Measurements from ENCODE around the gene PTPN6. TPM values are rescaled to one million over a fixed set of nuclear protein-coding genes. Genes with fewer than 3 reads are reported as not detected.

The PTPN6 gene
- polyA plus RNA-seq, 1 experiment: 0.10 TPM

DNA sequence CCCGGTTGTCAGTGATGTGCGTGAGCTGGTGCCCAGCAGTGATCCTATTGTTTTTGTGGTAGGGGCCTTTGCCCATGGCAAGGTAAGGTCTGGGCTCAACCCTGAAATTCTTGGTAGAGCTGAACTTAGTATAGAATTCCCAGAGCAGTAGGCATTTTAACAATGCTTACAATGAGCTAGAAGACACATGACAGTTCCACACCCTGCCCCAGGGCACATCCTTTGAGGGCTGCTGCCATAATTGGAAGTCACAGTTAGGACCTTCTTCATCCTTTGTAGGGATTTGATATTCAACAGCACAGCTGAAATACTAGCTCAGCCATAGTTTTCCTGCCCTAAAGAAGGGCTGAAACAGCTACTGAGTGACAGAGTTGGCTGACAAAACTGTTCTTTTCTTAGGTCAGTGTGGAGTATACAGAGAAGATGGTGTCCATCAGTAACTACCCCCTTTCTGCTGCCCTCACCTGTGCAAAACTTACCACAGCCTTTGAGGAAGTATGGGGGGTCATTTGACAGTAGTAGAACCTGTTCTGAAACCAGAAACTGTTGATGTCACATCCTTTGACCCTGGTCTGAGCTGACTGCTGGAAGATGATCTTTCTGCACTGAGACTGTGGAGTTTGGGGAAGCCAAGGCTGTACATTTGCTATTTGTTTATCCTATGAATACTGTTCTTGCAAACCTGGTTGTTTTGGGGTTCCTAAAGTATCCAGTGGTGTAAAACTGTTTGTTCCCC is 24.3 kb downstream of the PTPN6 start:
- DNase-seq (ENCODE audit: low read depth, low spot score): no peak
- no peak for TF ChIP-seq CTCF (IDR thresholded peaks at IDR 0.05; ENCODE audit: low read depth, low read length)
- CTCF ChIA-PET: interaction anchor here (0.6 to 2.9 kb wide), 3 partner anchors 11 to 169 kb away, joined by 3 to 8 read pairs (median 5); no protein-coding TSS in a partner anchor

GRCh38 chr12:6977653-6978052 is 26.5 kb downstream of the PTPN6 start:
- Histone ChIP-seq H3K27me3 (ENCODE audit: control insufficient read depth, insufficient read depth, low read length) (no peaks in the 10 kb centered on the region), H3K4me3 (ENCODE audit: low read depth, low read length) (no peak overlapping the region), H3K9me3 (ENCODE audit: control insufficient read depth, insufficient read depth, low read length) (no peaks in the 10 kb centered on the region), H3K27ac (ENCODE audit: low read depth, low read length) (no peak overlapping the region)
- CTCF ChIA-PET: no interaction called here
- no peak for TF ChIP-seq CTCF (IDR thresholded peaks at IDR 0.05; ENCODE audit: low read depth, low read length)
- DNase-seq (ENCODE audit: low read depth, low spot score): no peak
- POLR2A ChIA-PET: interaction anchor here (0.6 to 0.7 kb wide), 2 partner anchors 55 to 93 kb away, joined by 3 read pairs; no protein-coding TSS in a partner anchor

More for the DNA sequence above, 24.3 kb downstream of the PTPN6 start:
- no peaks in the 10 kb centered on the region for H3K27me3 ChIP-seq (ENCODE audit: control insufficient read depth, insufficient read depth, low read length)
- no peak overlapping the region for H3K27ac ChIP-seq (ENCODE audit: low read depth, low read length)
- no peaks in the 10 kb centered on the region; the same call in 1 of the 2 replicates for H3K9me3 ChIP-seq (ENCODE audit: control insufficient read depth, insufficient read depth, low read length)
- no peak overlapping the region for H3K4me3 ChIP-seq (ENCODE audit: low read depth, low read length)
- POLR2A ChIA-PET: no interaction called here

DNA sequence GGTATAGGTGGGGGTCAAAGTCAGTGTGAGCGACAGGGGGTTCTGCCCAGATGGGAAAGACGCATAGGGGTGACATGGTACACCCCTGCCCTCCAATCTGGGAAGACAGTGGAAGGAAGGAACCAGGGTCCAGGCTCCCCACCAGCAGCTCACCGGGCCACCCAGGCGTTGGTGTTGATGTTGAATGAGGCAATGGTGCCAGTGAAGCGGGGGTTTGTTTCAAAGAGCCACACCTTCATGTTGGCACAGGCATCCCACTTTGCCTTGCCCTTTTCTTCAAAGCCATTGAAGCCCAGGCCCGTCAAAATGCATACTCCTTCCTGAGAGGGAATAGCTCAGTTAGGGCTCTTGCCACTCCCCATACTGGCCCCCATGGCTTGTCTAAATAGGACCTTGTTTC is 27.0 kb downstream of the PTPN6 start:
- no peak overlapping the region for H3K27ac ChIP-seq (ENCODE audit: low read depth, low read length)
- no peak for TF ChIP-seq CTCF (IDR thresholded peaks at IDR 0.05; ENCODE audit: low read depth, low read length)
- no peak for DNase-seq (ENCODE audit: low read depth, low spot score)
- ChIA-PET CTCF (no interaction called here), POLR2A (interaction anchor here (0.6 to 0.7 kb wide), 2 partner anchors 54 to 93 kb away, joined by 3 read pairs; no protein-coding TSS in a partner anchor)
- H3K9me3 ChIP-seq (ENCODE audit: control insufficient read depth, insufficient read depth, low read length): no peaks in the 10 kb centered on the region
- no peak overlapping the region for H3K4me3 ChIP-seq (ENCODE audit: low read depth, low read length)
- H3K27me3 ChIP-seq (ENCODE audit: control insufficient read depth, insufficient read depth, low read length): no peaks in the 10 kb centered on the region

- Histone ChIP-seq H3K27me3 (ENCODE audit: control insufficient read depth, insufficient read depth, low read length) (no peaks in the 10 kb centered on the region), H3K9me3 (ENCODE audit: control insufficient read depth, insufficient read depth, low read length) (no peaks in the 10 kb centered on the region), H3K27ac (ENCODE audit: low read depth, low read length) (no peak overlapping the region), H3K4me3 (ENCODE audit: low read depth, low read length) (no peak overlapping the region)
- POLR2A ChIA-PET: no interaction called here
- CTCF ChIA-PET: interaction anchor here (1.0 kb wide), 1 partner anchor 135 kb away, joined by 3 read pairs; no protein-coding TSS in a partner anchor
- TF ChIP-seq CTCF (IDR thresholded peaks at IDR 0.05; ENCODE audit: low read depth, low read length): no peak
- no peak for DNase-seq (ENCODE audit: low read depth, low spot score)
Observed at GRCh38 chr12:6978611-6979011, 27.5 kb downstream of the PTPN6 start.

DNA sequence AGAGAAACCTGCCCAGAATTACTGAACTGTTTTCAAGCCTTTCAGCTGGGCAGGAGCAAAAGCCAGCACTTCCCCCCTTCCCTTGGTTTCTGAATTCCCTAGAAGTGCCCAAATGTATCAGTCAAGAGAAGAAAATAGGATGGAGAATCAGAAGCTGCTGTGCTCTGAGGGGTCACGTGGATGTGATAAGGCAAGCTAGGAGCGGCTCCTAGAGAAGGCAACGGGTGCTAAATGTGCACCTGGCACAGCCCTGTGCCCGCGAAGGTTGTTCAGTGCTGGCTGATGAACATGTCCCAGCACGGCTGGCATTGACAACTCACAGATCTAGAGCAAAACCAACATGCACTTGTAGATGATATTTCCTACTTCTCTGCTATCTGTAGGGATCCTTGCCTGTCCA is 27.9 kb downstream of the PTPN6 start:
- CTCF ChIA-PET: interaction anchor here (1.0 kb wide), 1 partner anchor 134 kb away, joined by 3 read pairs; no protein-coding TSS in a partner anchor

More for the DNA sequence above, 27.9 kb downstream of the PTPN6 start:
- Histone ChIP-seq H3K27me3 (ENCODE audit: control insufficient read depth, insufficient read depth, low read length) (no peaks in the 10 kb centered on the region), H3K27ac (ENCODE audit: low read depth, low read length) (no peak overlapping the region), H3K4me3 (ENCODE audit: low read depth, low read length) (no peak overlapping the region), H3K9me3 (ENCODE audit: control insufficient read depth, insufficient read depth, low read length) (no peaks in the 10 kb centered on the region)
- POLR2A ChIA-PET: no interaction called here
- DNase-seq (ENCODE audit: low read depth, low spot score): no peak
- TF ChIP-seq CTCF (IDR thresholded peaks at IDR 0.05; ENCODE audit: low read depth, low read length): no peak

Data from AG04450 (cell line).